ENCODE data around the gene GLRA1. TPM values are rescaled to one million over a fixed set of nuclear protein-coding genes. Genes with fewer than 3 reads are reported as not detected.

The GLRA1 gene
- total RNA-seq, 1 experiment from 2014 or later: not detected

DNA sequence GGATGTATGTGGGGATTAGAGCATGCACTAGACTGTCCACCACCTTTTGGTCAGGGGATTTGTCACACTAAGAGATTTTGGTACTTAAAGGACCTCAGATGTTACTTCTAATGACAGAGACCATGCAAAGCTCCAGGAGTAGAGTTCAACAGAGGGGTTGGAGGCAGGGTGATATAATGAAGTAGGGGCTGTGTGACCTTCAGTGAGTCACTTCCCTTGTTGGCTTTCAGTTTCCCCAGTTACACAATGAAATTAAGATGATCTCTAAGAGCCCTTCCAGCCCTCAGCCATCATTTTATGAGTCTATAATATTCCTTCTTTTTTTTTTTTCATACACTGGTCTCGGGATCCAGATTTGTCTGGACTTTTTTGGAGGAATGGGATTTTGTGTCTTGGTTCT lies 26.8 kb downstream of the GLRA1 start:
- peaks cover 33% of the 10 kb centered on the region for H3K27me3 ChIP-seq (ENCODE audit: insufficient read depth, low read length)
- no peak overlapping the region for H3K9ac ChIP-seq (ENCODE audit: low read length)
- TF ChIP-seq, protein P1, sequence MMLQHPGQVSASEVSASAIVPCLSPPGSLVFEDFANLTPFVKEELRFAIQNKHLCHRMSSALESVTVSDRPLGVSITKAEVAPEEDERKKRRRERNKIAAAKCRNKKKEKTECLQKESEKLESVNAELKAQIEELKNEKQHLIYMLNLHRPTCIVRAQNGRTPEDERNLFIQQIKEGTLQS (IDR thresholded peaks at IDR 0.05): no peak
- TF ChIP-seq SP1 (IDR thresholded peaks at IDR 0.05; ENCODE audit: low read depth) (no peak), JUND (IDR thresholded peaks at IDR 0.05) (no peak), ZFX (IDR thresholded peaks at IDR 0.05) (no peak), YY1 (IDR thresholded peaks at IDR 0.05; ENCODE audit: extremely low read depth, insufficient replicate concordance, low read depth, low read length) (no peak), ZNF274 (IDR thresholded peaks at IDR 0.05; ENCODE audit: low read depth, low read length) (no peak), SRF (IDR thresholded peaks at IDR 0.05; ENCODE audit: low read depth) (no peak), EZH2phosphoT487 (IDR thresholded peaks at IDR 0.05; ENCODE audit: borderline replicate concordance) (no peak), FOSL1 (IDR thresholded peaks at IDR 0.05; ENCODE audit: low read depth) (no peak), REST (IDR thresholded peaks at IDR 0.05; ENCODE audit: low read depth) (no peak), CEBPB (IDR thresholded peaks at IDR 0.05; ENCODE audit: low read depth) (no peak), CBX3 (IDR thresholded peaks at IDR 0.05; ENCODE audit: low read depth) (no peak), SIN3A (IDR thresholded peaks at IDR 0.05; ENCODE audit: low read depth) (no peak)
- TF ChIP-seq, protein P2, sequence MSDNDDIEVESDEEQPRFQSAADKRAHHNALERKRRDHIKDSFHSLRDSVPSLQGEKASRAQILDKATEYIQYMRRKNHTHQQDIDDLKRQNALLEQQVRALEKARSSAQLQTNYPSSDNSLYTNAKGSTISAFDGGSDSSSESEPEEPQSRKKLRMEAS (IDR thresholded peaks at IDR 0.05): no peak
- H3K9me3 ChIP-seq (ENCODE audit: control insufficient read depth in 1 of 2, insufficient read depth in 1 of 2, low read depth in 1 of 2, low read length in 2 of 2): no peaks in the 10 kb centered on the region
- H3K4me1 ChIP-seq (ENCODE audit: control insufficient read depth in 1 of 2, insufficient read depth in 2 of 2, low read length in 2 of 2): peaks cover 0 to 6% of the 10 kb centered on the region in 2 experiments; a peak in 3 of 4 replicates
- H2AFZ ChIP-seq (ENCODE audit: low read depth, low read length, poor library complexity, severe bottlenecking): no peak overlapping the region
- no peaks in the 10 kb centered on the region for H4K20me1 ChIP-seq (ENCODE audit: insufficient read depth)
- no peaks in the 10 kb centered on the region for H3K36me3 ChIP-seq (ENCODE audit: control insufficient read depth in 1 of 2, insufficient read depth in 2 of 2, low read length in 2 of 2)
- H3K4me2 ChIP-seq (ENCODE audit: low read length): no peak overlapping the region
- no peaks in the 10 kb centered on the region for H3K9me2 ChIP-seq (ENCODE audit: insufficient read depth)
- ATAC-seq: no peak
- intact Hi-C loops (cut with micrococcal nuclease): no loop called here
- CTCF ChIA-PET: no interaction called here
- H3K79me2 ChIP-seq (ENCODE audit: insufficient read depth, low read length): no peaks in the 10 kb centered on the region
- H3K4me3 ChIP-seq (replicated peaks in 1 of 2; ENCODE audit: low read depth in 1 of 2, low read length in 2 of 2): no peak overlapping the region
- POLR2A ChIA-PET: no interaction called here
- RAD21 ChIA-PET (ENCODE audit: low non-redundant PET in 1 of 2, low total read pairs in 2 of 2, uncharacterized antibody in 2 of 2, unreplicated experiment in 2 of 2): no interaction called here
- DNase-seq (ENCODE audit: low read depth, low spot score): no peak
- BruUV-seq (replicated peaks): no TSS peak
- H3K27ac ChIP-seq (ENCODE audit: low read depth, low read length): no peak overlapping the region
